K562 (cell line): Measurements from ENCODE around the gene HLA-DOA.

Experiments used
- SNRNP70 ChIP-seq: fragments of 200-400 bp; formaldehyde crosslinking; optimal IDR thresholded peaks from 2 replicates; pipeline ENCODE3; 2017; ENCODE audit warnings: low read depth, low read length
- TARDBP ChIP-seq: fragments of 450-650 bp; IDR thresholded peaks from 2 replicates; pipeline ENCODE4 v1.6.1; 2016
- TRIM28 ChIP-seq: fragments of 450-650 bp; IDR thresholded peaks from 2 replicates; pipeline ENCODE4 v1.6.1; 2017

DNA sequence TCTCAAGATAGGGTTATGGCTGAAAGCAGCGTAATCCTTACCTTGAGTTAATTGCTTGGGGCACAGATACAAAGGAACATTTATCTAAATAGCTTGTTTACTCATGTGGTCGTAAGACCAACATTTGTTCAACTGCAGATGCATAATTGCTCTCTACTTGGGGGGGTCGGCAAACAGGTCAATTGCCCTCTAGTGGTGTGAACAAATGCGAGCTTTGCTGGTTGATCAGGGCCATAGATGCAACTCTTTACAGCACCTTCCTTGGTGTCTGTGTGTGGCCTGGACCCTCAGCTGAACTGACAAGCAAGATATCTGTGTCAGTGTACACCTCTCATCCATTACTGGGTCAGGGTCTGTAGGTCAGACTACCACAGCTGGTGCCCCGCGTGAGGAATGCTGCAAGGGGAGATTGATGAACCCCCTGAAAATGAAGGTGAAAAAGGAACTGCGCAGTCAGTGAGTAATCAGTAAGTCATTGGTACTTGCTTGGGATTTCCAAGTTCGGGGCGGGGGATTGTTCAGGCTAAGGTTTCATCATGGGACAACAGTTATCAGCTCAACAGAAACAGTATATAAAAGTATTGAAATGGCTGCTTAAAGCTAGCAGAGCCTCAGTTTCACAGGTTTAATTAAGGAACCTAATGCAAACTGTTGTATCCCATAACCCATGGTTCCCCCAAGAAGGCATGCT is 40.1 kb upstream of the HLA-DOA start:
- no peak for TF ChIP-seq TRIM28
- TF ChIP-seq TARDBP: no peak
- TF ChIP-seq SNRNP70: no peak
